Caco-2 (cell line): ENCODE measurements around the gene PSMD1. TPM values are rescaled to one million over a fixed set of nuclear protein-coding genes. Genes with fewer than 3 reads are reported as not detected.

Experiments
- BruUV-seq: library from RNA; stranded (reverse); fragments of 400-500 nt; replicated peaks from 2 replicates; lab custom pipeline; 2021; lab: Mats Ljungman, UMichigan
- CTCF ChIA-PET: fragments of 300-600 bp; sonication (Branson Sonifier 250); formaldehyde crosslinking; loops from one replicate; lab custom pipeline; 2022; ENCODE audit warnings: antibody characterized with exemption; lab: Charles Lee
- POLR2A ChIA-PET: fragments of 300-600 bp; sonication (Branson Sonifier 250); formaldehyde crosslinking; loops from one replicate; lab custom pipeline; 2022; ENCODE audit warnings: antibody characterized with exemption; lab: Charles Lee
- DNase-seq, 2 experiments: peaks; one replicate each; pipeline versions ENCODE4 v3.0.0 to v3.0.0-alpha.2; 2020 to 2022
- H3K27me3 ChIP-seq: replicated peaks from 2 replicates; pipeline ENCODE4 v1.6.0; 2011; ENCODE audit warnings: low read length; ENCODE audit not compliant: control insufficient read depth, insufficient read depth
- H3K36me3 ChIP-seq: 2 replicates; pipeline ENCODE4 v1.5.1; 2011; ENCODE audit warnings: low read length; ENCODE audit not compliant: control insufficient read depth, insufficient read depth
- H3K4me1 ChIP-seq: fragments of 250-450 bp; sonication (Bioruptor Pico); 2 replicates; pipeline ENCODE4 v1.5.1; 2020; ENCODE audit warnings: mild to moderate bottlenecking
- H3K4me3 ChIP-seq: 2 replicates; pipeline ENCODE4 v1.5.1; 2011; ENCODE audit warnings: low read depth, mild to moderate bottlenecking, control low read depth, low read length
- H3K9me3 ChIP-seq: fragments of 250-450 bp; sonication (Bioruptor Pico); 2 replicates; pipeline ENCODE4 v1.5.1; 2020; ENCODE audit warnings: mild to moderate bottlenecking, moderate library complexity
- H3K27ac Mint-ChIP-seq: one replicate; pipeline ENCODE4 v1.8.0; 2022; ENCODE audit warnings: mixed read lengths; ENCODE audit not compliant: unreplicated experiment
- H3K27me3 Mint-ChIP-seq: one replicate; pipeline ENCODE4 v1.8.0; 2022; ENCODE audit warnings: mixed read lengths; ENCODE audit not compliant: insufficient read depth, unreplicated experiment
- H3K36me3 Mint-ChIP-seq: one replicate; pipeline ENCODE4 v1.8.0; 2022; ENCODE audit warnings: mild to moderate bottlenecking, mixed read lengths; ENCODE audit not compliant: insufficient read depth, unreplicated experiment
- H3K4me1 Mint-ChIP-seq: one replicate; pipeline ENCODE4 v1.8.0; 2022; ENCODE audit warnings: low read depth, mixed read lengths; ENCODE audit not compliant: unreplicated experiment
- H3K4me3 Mint-ChIP-seq: one replicate; pipeline ENCODE4 v1.8.0; 2022; ENCODE audit warnings: mild to moderate bottlenecking, moderate library complexity, mixed read lengths; ENCODE audit not compliant: unreplicated experiment
- H3K9me3 Mint-ChIP-seq: one replicate; pipeline ENCODE4 v1.8.0; 2022; ENCODE audit warnings: mixed read lengths; ENCODE audit not compliant: unreplicated experiment
- intact Hi-C: fragments of 100-400 bp; cut with micrococcal nuclease; formaldehyde crosslinking; loops from one replicate; pipeline ENCODE4 v1.10.0; 2022; ENCODE audit not compliant: unreplicated experiment
- total RNA-seq: library from RNA; stranded (reverse); gene quantifications from 2 replicates; pipeline ENCODE4 v1.2.3, GENCODE V29; 2022
- TF ChIP-seq, protein P1 (sequence below), 2 experiments: fragments of 200-600 bp in 1 of 2; IDR thresholded peaks; 1 replicate in 1 of 2; 2 replicates in 1 of 2; pipeline versions ENCODE4 v1.5.1 to v1.8.0; 2011 to 2022; ENCODE audit warnings: antibody characterized with exemption in 1 of 2, control low read depth in 1 of 2, inconsistent platforms in 1 of 2, low read depth in 1 of 2, low read length in 1 of 2, mild to moderate bottlenecking in 1 of 2, moderate library complexity in 1 of 2; ENCODE audit not compliant: insufficient read depth in 1 of 2, severe bottlenecking in 1 of 2, unreplicated experiment in 1 of 2

The PSMD1 gene
- total RNA-seq, 1 experiment from 2014 or later = 126 TPM

DNA sequence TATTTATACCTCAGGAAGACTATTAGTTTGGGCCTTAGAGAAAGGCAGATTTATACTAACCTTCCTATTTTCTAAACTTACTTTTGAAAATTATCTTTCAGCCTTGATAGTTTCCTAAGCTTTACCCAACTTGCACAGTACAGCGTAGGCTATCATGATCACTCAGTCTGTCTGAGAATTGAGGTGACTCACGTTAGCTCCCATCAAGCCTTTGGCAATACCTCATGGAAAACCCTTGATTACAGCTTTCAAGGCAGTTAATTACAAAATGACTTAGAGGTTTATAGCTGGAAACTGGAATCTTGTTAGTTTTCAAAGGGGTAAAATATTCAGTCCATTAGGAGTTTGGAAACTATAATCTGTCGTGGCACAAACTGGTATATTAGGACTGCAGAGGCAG is 115.4 kb downstream of the PSMD1 start:
- DNase-seq = no peak
- TF ChIP-seq, protein P1, sequence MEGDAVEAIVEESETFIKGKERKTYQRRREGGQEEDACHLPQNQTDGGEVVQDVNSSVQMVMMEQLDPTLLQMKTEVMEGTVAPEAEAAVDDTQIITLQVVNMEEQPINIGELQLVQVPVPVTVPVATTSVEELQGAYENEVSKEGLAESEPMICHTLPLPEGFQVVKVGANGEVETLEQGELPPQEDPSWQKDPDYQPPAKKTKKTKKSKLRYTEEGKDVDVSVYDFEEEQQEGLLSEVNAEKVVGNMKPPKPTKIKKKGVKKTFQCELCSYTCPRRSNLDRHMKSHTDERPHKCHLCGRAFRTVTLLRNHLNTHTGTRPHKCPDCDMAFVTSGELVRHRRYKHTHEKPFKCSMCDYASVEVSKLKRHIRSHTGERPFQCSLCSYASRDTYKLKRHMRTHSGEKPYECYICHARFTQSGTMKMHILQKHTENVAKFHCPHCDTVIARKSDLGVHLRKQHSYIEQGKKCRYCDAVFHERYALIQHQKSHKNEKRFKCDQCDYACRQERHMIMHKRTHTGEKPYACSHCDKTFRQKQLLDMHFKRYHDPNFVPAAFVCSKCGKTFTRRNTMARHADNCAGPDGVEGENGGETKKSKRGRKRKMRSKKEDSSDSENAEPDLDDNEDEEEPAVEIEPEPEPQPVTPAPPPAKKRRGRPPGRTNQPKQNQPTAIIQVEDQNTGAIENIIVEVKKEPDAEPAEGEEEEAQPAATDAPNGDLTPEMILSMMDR (IDR thresholded peaks at IDR 0.05; ENCODE audit: insufficient read depth in 1 of 2, low read depth in 1 of 2, low read length in 1 of 2, severe bottlenecking in 1 of 2, unreplicated experiment in 1 of 2) = no peak
- H3K4me1 Mint-ChIP-seq = no peaks in the 10 kb centered on the region
- H3K9me3 Mint-ChIP-seq = no peaks in the 10 kb centered on the region
- no peaks in the 10 kb centered on the region for H3K4me1 ChIP-seq
- CTCF ChIA-PET = no interaction called here
- H3K27ac Mint-ChIP-seq = no peak overlapping the region
- H3K4me3 ChIP-seq = no peak overlapping the region
- no TSS peak for BruUV-seq
- no peaks in the 10 kb centered on the region for H3K36me3 ChIP-seq
- intact Hi-C loops = no loop called here
- peaks cover 85% of the 10 kb centered on the region for H3K36me3 Mint-ChIP-seq
- H3K27me3 ChIP-seq = no peaks in the 10 kb centered on the region
- no peak overlapping the region for H3K4me3 Mint-ChIP-seq
- no peaks in the 10 kb centered on the region for H3K27me3 Mint-ChIP-seq
- POLR2A ChIA-PET = no interaction called here
- H3K9me3 ChIP-seq = no peaks in the 10 kb centered on the region

DNA sequence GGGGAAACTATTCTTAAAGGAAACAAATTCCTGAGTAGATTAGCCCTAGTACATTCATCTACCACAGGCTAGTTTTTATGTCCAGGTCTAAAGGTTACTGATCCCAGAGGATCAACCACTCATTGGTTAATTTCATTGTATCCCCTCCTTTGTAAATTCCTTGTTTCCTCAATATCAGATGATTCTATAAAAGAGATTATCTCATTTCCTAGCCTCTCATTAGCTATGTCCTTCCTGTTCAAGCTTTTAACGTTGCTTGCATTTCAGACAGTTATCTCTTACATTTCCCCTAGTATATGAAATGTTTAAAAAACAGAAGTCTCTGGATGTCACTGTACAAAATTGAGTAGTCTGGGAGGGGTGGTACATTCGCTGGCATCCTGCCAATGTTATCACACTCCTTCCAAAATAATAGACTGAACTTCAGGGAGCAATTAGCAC is 117.6 kb downstream of the PSMD1 start:
- intact Hi-C loops = no loop called here
- no peak overlapping the region for H3K27ac Mint-ChIP-seq

DNA sequence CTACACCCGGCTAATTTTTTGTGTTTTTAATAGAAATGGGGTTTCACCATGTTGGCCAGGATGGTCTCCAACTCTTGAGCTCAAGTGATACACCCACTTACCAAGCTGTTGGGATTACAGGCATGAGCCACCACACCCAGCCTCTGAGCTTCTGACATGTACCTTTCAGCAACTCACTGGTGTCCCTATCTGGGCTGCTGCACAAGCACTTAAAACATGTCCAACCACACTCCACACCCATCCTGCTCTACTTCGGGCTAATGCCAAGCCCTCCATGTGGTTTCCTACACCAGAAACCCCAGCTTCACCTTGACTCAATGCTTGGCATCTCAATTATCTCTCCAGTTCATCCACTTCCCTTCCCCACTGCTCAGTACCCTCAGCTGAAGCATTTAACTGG is 119.4 kb downstream of the PSMD1 start:
- H3K36me3 ChIP-seq = no peaks in the 10 kb centered on the region
- POLR2A ChIA-PET = no interaction called here
- no TSS peak for BruUV-seq
- intact Hi-C loops = no loop called here
- DNase-seq = no peak
- H3K27me3 ChIP-seq = no peaks in the 10 kb centered on the region
- Mint-ChIP-seq H3K27ac (no peak overlapping the region), H3K4me3 (no peak overlapping the region), H3K4me1 (peaks cover 7% of the 10 kb centered on the region), H3K36me3 (peaks cover 49% of the 10 kb centered on the region), H3K9me3 (no peaks in the 10 kb centered on the region), H3K27me3 (no peaks in the 10 kb centered on the region)
- TF ChIP-seq, protein P1 (IDR thresholded peaks at IDR 0.05; ENCODE audit: insufficient read depth in 1 of 2, low read depth in 1 of 2, low read length in 1 of 2, severe bottlenecking in 1 of 2, unreplicated experiment in 1 of 2) = no peak
- CTCF ChIA-PET = no interaction called here
- no peaks in the 10 kb centered on the region for H3K9me3 ChIP-seq
- no peaks in the 10 kb centered on the region for H3K4me1 ChIP-seq
- H3K4me3 ChIP-seq = no peak overlapping the region

More for the DNA sequence above, 117.6 kb downstream of the PSMD1 start:
- no peaks in the 10 kb centered on the region for H3K27me3 ChIP-seq
- H3K9me3 ChIP-seq = no peaks in the 10 kb centered on the region
- CTCF ChIA-PET = no interaction called here
- no peaks in the 10 kb centered on the region for H3K4me1 Mint-ChIP-seq
- H3K36me3 ChIP-seq = no peaks in the 10 kb centered on the region
- H3K4me3 ChIP-seq = no peak overlapping the region
- POLR2A ChIA-PET = no interaction called here
- no TSS peak for BruUV-seq
- H3K4me1 ChIP-seq = no peaks in the 10 kb centered on the region
- TF ChIP-seq, protein P1 (IDR thresholded peaks at IDR 0.05; ENCODE audit: insufficient read depth in 1 of 2, low read depth in 1 of 2, low read length in 1 of 2, severe bottlenecking in 1 of 2, unreplicated experiment in 1 of 2) = no peak
- H3K9me3 Mint-ChIP-seq = no peaks in the 10 kb centered on the region
- H3K36me3 Mint-ChIP-seq = peaks cover 66% of the 10 kb centered on the region
- H3K4me3 Mint-ChIP-seq = no peak overlapping the region
- H3K27me3 Mint-ChIP-seq = no peaks in the 10 kb centered on the region
- DNase-seq = no peak
